Fibroblast of pulmonary artery (primary cell): ENCODE data around the gene POMT2.

Experiments used
- DNase-seq: peaks from one replicate; pipeline ENCODE4 v3.0.0-alpha.2; 2010; ENCODE audit warnings: low read depth
- H3K4me3 ChIP-seq: replicated peaks from 2 replicates; pipeline ENCODE4 v1.5.1; 2011; ENCODE audit warnings: low read depth, mild to moderate bottlenecking, control low read depth, low read length, moderate library complexity
- CTCF ChIP-seq: IDR thresholded peaks from 2 replicates; pipeline ENCODE4 v1.5.1; 2011; ENCODE audit warnings: mild to moderate bottlenecking, control low read depth, low read length, inconsistent platforms; ENCODE audit errors: missing control alignments

Gene POMT2

GRCh38 chr14:77243853-77244252, 76.8 kb downstream of the POMT2 start:
- no peak overlapping the region for H3K4me3 ChIP-seq
- DNase-seq = no peak
- no peak for TF ChIP-seq CTCF

DNA sequence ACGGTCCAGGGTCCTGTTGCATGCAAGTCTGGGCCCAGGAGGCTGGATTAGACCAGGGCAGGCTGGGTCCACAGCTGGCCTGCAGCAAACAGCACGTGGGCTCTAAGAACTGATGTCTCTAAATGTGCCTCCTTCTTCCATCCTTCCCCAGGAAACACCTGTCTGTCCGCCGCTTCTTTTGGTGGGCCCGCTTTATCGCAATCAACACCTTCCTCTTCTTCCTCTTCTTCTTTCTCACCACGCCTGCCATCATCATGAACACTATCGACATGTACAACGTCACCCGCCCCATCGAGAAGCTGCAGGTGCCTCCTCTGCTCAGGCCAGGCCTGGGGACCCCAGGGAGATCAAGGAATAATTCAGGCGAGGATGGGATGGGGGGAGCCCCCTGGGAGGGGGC, 77.9 kb downstream of the POMT2 start:
- TF ChIP-seq CTCF = no peak
- H3K4me3 ChIP-seq = no peak overlapping the region

GRCh38 chr14:77241955-77242354, 78.7 kb downstream of the POMT2 start:
- H3K4me3 ChIP-seq = no peak overlapping the region
- no peak for TF ChIP-seq CTCF
- no peak for DNase-seq

More for the DNA sequence above, 77.9 kb downstream of the POMT2 start:
- no peak for DNase-seq

DNA sequence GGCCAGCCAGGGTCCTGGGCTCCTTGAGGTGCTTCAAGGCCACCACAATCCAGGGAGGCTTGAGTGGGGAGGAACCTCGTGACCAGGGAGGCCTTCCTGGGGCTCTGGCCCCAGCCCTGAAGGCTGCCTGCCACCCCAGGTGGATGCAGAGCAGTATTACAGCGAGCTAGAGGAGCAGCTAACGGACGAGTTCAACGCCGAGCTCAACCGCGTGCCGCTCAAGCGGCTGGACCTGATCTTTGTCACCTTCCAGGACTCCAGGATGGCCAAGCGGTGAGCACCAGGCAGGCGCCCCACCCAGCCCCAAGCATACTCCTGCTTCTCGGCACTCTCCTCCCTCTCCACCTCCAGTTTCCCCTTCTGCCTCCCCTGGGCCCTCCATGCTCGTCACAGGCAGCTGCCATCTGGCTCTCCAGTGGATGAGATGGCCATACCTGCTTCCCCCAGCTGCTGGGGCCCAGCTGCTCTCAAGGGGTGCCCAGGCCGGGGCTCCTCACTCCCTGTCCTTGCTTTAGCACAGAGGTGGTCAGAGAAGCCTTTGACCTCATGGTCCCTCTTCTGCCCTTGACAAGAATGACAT, 80.3 kb downstream of the POMT2 start:
- no peak for DNase-seq
- no peak for TF ChIP-seq CTCF
- H3K4me3 ChIP-seq = no peak overlapping the region

DNA sequence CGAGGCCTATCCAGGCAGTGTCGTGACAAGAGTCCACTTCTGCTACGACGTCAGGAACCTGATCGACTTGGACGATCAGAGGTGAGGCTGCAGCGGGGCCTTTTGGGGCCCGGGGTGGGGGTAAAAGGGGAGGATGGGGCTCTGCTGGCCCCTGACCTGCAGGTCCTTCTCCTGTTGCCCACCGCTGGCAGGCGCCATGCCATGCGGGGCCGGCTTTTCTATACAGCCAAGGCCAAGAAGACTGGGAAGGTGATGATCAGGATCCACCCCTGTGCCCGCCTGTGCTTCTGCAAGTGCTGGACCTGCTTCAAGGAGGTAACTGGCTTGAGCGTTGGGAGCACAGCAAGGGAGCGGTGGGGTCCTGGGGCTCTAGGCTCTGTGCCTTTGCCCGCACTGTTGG, 81.3 kb downstream of the POMT2 start:
- H3K4me3 ChIP-seq = no peak overlapping the region
- no peak for DNase-seq
- TF ChIP-seq CTCF = no peak

DNA sequence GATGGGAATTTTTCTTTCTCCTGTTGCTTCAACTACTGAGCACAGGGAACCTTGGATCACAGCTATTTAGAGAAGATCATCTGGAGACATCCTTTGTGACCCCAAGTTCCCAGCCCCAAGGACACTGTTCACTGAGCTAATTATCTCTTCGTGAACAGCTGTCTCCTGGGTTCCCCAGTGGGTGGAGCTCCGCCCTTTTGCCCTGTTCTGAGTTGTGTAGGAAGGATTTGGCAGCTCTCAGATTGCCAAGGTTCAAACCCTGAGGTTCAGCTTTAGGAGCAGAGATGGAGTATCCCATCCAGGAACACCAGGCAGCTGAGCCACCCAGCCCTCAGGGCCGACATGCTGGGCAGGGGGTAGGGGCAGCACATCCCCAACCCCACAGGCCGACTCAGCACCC, 81.7 kb downstream of the POMT2 start:
- DNase-seq = no peak
- no peak for TF ChIP-seq CTCF
- H3K4me3 ChIP-seq = no peak overlapping the region

DNA sequence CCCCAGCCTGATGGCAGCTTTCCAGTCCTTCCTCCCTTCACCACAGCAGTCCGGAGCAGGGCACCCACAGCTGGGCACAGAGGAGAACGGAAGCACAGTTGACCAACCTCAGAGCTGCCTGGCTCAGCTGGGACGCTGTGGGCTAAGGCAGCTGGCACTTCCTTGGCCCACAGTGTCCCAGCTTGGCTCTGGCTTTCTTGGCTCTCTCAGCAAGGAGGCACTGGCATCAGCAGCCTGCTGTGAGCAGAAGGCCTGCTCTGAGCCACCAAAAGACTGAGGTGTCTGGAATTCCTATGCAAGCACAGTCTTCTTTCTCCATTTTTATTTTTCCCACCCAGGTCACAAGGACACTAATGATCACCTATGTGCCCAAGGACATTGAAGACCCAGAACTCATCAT, 82.3 kb downstream of the POMT2 start:
- DNase-seq = no peak
- no peak overlapping the region for H3K4me3 ChIP-seq
- TF ChIP-seq CTCF = no peak
